ENCODE data around the gene PTPRE. TPM values are rescaled to one million over a fixed set of nuclear protein-coding genes. Genes with fewer than 3 reads are reported as not detected.

PTPRE gene
- total RNA-seq, 1 experiment from 2014 or later: 0.70 TPM

- no peak overlapping the region for H4K91ac ChIP-seq (ENCODE audit: insufficient read length, low read depth, low read length)
- no peak overlapping the region for H2BK12ac ChIP-seq (ENCODE audit: insufficient read length, low read depth, low read length)
- H3K27ac ChIP-seq (ENCODE audit: insufficient read length, low read depth, low read length): no peak overlapping the region
- Mint-ChIP-seq H3K4me1 (peaks cover 2 to 3% of the 10 kb centered on the region in 2 experiments; a peak in 1 of 4 replicates), H3K4me3 (no peak overlapping the region), H3K27me3 (ENCODE audit: low read depth) (no peaks in the 10 kb centered on the region), H3K27ac (no peak overlapping the region), H3K36me3 (ENCODE audit: insufficient read depth in 1 of 3, low read depth in 3 of 3) (no peaks in the 10 kb centered on the region), H3K9me3 (no peaks in the 10 kb centered on the region)
- no peak overlapping the region for H3K4me2 ChIP-seq (ENCODE audit: insufficient read depth, insufficient read length, low read length)
- no peak overlapping the region for H3K9ac ChIP-seq (ENCODE audit: extremely low read depth, insufficient read length, low read length)
- TF ChIP-seq, protein P1, sequence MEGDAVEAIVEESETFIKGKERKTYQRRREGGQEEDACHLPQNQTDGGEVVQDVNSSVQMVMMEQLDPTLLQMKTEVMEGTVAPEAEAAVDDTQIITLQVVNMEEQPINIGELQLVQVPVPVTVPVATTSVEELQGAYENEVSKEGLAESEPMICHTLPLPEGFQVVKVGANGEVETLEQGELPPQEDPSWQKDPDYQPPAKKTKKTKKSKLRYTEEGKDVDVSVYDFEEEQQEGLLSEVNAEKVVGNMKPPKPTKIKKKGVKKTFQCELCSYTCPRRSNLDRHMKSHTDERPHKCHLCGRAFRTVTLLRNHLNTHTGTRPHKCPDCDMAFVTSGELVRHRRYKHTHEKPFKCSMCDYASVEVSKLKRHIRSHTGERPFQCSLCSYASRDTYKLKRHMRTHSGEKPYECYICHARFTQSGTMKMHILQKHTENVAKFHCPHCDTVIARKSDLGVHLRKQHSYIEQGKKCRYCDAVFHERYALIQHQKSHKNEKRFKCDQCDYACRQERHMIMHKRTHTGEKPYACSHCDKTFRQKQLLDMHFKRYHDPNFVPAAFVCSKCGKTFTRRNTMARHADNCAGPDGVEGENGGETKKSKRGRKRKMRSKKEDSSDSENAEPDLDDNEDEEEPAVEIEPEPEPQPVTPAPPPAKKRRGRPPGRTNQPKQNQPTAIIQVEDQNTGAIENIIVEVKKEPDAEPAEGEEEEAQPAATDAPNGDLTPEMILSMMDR (conservative IDR thresholded peaks at IDR 0.05): no peak
- no peak for DNase-seq
- H3K56ac ChIP-seq (ENCODE audit: insufficient read length, low read depth, low read length): no peak overlapping the region
- H4K5ac ChIP-seq (ENCODE audit: insufficient read length, low read depth, low read length): no peak overlapping the region
- no peak overlapping the region for H3K23ac ChIP-seq (ENCODE audit: insufficient read length, low read depth, low read length)
- no peak overlapping the region for H2BK120ac ChIP-seq (ENCODE audit: low read depth, low read length, poor library complexity, severe bottlenecking)
- no peaks in the 10 kb centered on the region for H3K9me3 ChIP-seq (ENCODE audit: control insufficient read depth, low read depth, low read length)
- H2BK20ac ChIP-seq (ENCODE audit: low read depth, low read length, poor library complexity, severe bottlenecking): no peak overlapping the region
- H4K20me1 ChIP-seq (ENCODE audit: control insufficient read depth, insufficient read depth, insufficient read length): no peaks in the 10 kb centered on the region
- H3K79me1 ChIP-seq (ENCODE audit: insufficient read depth, low read depth, low read length, poor library complexity, severe bottlenecking): no peaks in the 10 kb centered on the region
- H2BK5ac ChIP-seq (ENCODE audit: insufficient read length, low read length): no peak overlapping the region
- no peak overlapping the region for H3K18ac ChIP-seq (ENCODE audit: insufficient read length, low read depth, low read length)
- no peaks in the 10 kb centered on the region for H3K27me3 ChIP-seq (ENCODE audit: insufficient read depth, low read length)
- no peak overlapping the region for H3K14ac ChIP-seq (ENCODE audit: insufficient read depth, low read length)
- no CpG with 5 or more reads among the region's 7 CpGs for whole genome bisulfite sequencing (ENCODE audit: extremely low coverage, insufficient read length, low lambda C conversion rate)
- no peak overlapping the region for H3K4ac ChIP-seq (ENCODE audit: low read depth, low read length)
- no peak overlapping the region for H2AFZ ChIP-seq (ENCODE audit: low read length)
- H3K4me1 ChIP-seq (ENCODE audit: insufficient read depth, low read length): no peaks in the 10 kb centered on the region
- no peak overlapping the region for H2AK5ac ChIP-seq (ENCODE audit: insufficient read length, low read length)
- no peak overlapping the region for H2BK15ac ChIP-seq (ENCODE audit: low read depth, low read length)
- H3T11ph ChIP-seq (ENCODE audit: low read length): no peak overlapping the region
- no peaks in the 10 kb centered on the region for H3K79me2 ChIP-seq (ENCODE audit: insufficient read depth, low read length)
- H4K8ac ChIP-seq (replicated peaks; ENCODE audit: insufficient read length, low read depth, low read length): no peak overlapping the region
- H3K23me2 ChIP-seq (ENCODE audit: insufficient read length, low read depth, low read length, poor library complexity, severe bottlenecking): no peaks in the 10 kb centered on the region
Measured at GRCh38 chr10:128053356-128053755, 146.5 kb downstream of the PTPRE start.

All from H9 (cell line).